AG09309 (cell line): ENCODE measurements around the gene PRRC2B.

Experiments
- DNase-seq: peaks from one replicate; pipeline ENCODE4 v3.0.0-alpha.2; 2010; ENCODE audit warnings: low read depth
- H3K4me3 ChIP-seq: 2 replicates; pipeline ENCODE4 v1.5.1; 2011; ENCODE audit warnings: mild to moderate bottlenecking, low read depth, low read length, moderate library complexity; ENCODE audit not compliant: control insufficient read depth
- TF ChIP-seq, protein P1 (sequence below): IDR thresholded peaks from 2 replicates; pipeline ENCODE4 v1.5.1; 2011; ENCODE audit warnings: mild to moderate bottlenecking, low read depth, low read length, inconsistent platforms; ENCODE audit not compliant: insufficient read depth, control insufficient read depth; ENCODE audit errors: missing control alignments

PRRC2B gene

DNA sequence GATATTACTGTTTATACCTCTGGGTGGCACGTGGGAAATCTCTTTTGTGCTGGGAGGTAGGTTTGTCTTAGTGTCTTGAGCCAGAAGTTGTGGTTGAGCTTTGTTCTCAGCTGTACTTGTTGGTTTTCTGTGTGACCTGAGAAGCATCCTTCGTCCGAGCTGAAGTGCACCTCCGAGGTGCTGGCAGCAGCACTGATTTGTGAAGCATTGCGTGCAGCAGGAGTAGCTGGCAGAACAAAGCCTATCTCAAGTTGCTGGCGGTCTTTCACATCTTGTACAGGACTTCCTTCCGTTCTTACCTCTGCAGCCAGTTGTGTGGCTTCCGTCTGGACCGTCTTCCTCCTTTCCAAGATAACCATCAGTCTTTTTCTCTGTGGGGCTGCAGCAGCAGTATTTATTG is 4.3 kb downstream of the PRRC2B start:
- TF ChIP-seq, protein P1, sequence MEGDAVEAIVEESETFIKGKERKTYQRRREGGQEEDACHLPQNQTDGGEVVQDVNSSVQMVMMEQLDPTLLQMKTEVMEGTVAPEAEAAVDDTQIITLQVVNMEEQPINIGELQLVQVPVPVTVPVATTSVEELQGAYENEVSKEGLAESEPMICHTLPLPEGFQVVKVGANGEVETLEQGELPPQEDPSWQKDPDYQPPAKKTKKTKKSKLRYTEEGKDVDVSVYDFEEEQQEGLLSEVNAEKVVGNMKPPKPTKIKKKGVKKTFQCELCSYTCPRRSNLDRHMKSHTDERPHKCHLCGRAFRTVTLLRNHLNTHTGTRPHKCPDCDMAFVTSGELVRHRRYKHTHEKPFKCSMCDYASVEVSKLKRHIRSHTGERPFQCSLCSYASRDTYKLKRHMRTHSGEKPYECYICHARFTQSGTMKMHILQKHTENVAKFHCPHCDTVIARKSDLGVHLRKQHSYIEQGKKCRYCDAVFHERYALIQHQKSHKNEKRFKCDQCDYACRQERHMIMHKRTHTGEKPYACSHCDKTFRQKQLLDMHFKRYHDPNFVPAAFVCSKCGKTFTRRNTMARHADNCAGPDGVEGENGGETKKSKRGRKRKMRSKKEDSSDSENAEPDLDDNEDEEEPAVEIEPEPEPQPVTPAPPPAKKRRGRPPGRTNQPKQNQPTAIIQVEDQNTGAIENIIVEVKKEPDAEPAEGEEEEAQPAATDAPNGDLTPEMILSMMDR = no peak
- H3K4me3 ChIP-seq = no peak overlapping the region
- no peak for DNase-seq

DNA sequence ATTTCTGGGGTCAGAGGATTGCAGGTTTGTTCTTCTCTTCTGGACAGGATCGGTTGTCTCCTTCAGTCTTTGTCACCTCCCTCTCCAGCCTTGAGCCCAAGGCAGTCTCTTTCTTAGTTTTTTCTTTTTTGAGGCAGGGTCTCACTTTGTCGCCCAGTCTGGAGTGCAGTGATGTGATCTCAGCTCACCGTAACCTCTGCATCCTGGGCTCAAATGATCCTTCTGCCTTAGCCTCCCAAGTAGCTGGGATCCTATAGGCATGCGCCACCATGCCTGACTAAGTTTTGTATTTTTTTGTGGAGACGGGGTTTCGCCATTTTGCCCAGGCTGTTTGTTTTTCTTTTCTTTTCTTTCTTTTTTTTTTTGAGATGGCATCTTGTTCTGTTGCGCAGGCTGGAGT is 6.1 kb downstream of the PRRC2B start:
- H3K4me3 ChIP-seq = no peak overlapping the region
- DNase-seq = no peak
- TF ChIP-seq, protein P1 = no peak

DNA sequence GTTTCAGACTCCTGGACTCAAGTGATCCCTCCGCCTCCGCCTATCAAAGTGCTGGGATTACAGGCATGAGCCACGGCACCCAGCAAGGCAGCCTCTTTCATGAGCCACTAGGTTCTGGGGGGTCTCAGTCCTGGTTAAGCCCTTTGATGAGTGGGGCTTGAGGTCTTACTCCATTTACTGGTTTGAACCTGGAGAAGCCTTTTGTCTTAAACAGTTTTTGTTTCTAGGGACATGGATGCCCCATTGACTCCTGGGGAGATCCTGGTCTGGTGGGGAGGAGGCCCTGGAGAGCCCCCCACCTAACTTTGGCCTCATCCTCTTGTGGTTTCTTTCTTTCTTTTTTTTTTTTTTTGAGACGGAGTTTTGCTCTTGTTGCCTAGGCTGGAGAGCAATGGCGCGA is 6.7 kb downstream of the PRRC2B start:
- no peak overlapping the region for H3K4me3 ChIP-seq
- TF ChIP-seq, protein P1 = no peak
- no peak for DNase-seq

DNA sequence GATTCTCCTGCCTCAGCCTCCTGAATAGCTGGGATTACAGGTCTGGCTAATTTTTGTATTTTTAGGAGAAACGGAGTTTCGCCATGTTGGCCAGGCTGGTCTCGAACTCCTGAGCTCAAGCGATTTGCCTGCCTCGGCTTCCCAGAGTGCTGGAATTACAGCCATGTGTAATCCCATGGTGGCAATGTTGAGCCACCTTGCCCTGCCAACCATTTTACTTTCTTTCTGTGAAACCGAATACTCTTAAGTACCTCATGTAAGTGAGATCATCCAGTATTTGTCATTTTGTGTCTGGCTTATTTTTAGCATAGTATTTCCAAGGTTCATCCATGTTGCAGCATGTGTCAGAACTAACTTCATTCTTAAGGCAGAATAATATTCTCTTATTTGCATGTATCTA is 8.2 kb downstream of the PRRC2B start:
- TF ChIP-seq, protein P1 = peak; percentile 20
- no peak for DNase-seq
- H3K4me3 ChIP-seq = no peak overlapping the region

DNA sequence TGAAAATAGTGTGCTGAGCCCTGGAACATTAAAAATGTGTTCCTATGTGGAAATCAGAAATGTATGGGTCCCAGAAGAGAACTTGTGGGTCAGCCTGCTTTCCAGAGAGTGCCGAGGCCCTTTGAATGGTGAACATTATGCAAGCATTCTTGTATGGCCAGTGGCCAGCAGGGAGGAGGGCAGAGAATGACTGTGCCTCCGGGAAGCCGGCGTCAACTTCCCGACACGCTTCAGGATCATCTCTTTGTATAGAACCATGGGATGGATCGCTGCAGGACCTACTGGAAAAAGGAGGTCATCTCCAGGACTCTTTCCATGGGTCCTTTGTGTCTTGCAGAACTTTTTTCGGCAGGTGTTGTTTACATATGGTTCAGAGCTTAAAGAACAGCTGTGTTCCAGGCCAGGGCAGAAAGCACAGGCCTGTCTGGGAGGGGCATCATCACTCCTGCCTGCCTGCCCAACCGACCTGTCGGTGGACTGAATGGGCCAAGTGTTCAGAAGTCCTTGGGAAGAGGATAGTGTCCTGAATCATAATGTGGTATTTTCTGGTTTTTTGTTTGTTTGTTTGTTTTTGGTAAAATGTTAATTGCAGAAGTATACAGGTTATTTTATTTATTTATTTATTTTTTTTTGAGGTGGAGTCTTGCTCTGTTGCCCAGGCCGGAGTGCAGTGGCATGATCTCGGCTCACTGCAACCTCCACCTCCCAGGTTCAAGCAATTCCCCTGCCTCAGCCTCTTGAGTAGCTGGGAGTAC is 9.0 kb downstream of the PRRC2B start:
- TF ChIP-seq, protein P1 = no peak
- peak; percentile 55 for DNase-seq
- H3K4me3 ChIP-seq = no peak overlapping the region

DNA sequence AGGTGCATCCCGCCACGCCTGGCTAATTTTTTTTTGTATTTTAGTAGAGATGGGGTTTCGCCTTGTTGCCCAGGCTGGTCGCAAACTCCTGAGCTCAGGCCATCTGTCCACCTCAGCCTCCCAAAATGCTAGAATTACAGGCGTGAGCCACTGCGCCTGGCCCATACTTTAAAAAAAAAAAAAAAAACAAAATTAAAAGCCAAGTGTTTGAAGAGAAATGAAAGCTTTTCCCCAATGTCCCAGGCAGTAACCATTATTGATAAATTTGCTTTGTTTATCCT is 9.5 kb downstream of the PRRC2B start:
- TF ChIP-seq, protein P1 = no peak
- no peak for DNase-seq
- no peak overlapping the region for H3K4me3 ChIP-seq
